Measurements from ENCODE around the gene ADH5. TPM values are rescaled to one million over a fixed set of nuclear protein-coding genes. Genes with fewer than 3 reads are reported as not detected.
A peak's percentile ranks its signal among the peaks of the same experiment; 100 is the strongest.
"Not testable (repeated sequence)": the region's sequence is repeated elsewhere in the genome, so short reads cannot be mapped to it uniquely, and the experiment has no call there.

Gene ADH5
- total and polyA plus RNA-seq, 4 donors = 90.4 to 190 (median 120) TPM

GRCh38 chr4:99121008-99121407 is 32.4 kb upstream of the ADH5 start (continued):
- TF ChIP-seq, protein P1, sequence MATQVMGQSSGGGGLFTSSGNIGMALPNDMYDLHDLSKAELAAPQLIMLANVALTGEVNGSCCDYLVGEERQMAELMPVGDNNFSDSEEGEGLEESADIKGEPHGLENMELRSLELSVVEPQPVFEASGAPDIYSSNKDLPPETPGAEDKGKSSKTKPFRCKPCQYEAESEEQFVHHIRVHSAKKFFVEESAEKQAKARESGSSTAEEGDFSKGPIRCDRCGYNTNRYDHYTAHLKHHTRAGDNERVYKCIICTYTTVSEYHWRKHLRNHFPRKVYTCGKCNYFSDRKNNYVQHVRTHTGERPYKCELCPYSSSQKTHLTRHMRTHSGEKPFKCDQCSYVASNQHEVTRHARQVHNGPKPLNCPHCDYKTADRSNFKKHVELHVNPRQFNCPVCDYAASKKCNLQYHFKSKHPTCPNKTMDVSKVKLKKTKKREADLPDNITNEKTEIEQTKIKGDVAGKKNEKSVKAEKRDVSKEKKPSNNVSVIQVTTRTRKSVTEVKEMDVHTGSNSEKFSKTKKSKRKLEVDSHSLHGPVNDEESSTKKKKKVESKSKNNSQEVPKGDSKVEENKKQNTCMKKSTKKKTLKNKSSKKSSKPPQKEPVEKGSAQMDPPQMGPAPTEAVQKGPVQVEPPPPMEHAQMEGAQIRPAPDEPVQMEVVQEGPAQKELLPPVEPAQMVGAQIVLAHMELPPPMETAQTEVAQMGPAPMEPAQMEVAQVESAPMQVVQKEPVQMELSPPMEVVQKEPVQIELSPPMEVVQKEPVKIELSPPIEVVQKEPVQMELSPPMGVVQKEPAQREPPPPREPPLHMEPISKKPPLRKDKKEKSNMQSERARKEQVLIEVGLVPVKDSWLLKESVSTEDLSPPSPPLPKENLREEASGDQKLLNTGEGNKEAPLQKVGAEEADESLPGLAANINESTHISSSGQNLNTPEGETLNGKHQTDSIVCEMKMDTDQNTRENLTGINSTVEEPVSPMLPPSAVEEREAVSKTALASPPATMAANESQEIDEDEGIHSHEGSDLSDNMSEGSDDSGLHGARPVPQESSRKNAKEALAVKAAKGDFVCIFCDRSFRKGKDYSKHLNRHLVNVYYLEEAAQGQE (IDR thresholded peaks at IDR 0.05) = no peak

- no peak for TF ChIP-seq FOXA2 (IDR thresholded peaks at IDR 0.05)
- TF ChIP-seq MAX (IDR thresholded peaks at IDR 0.05) = no peak
- TF ChIP-seq RXRA (IDR thresholded peaks at IDR 0.05) = no peak
- TF ChIP-seq, protein P1 (IDR thresholded peaks at IDR 0.05) = no peak
- Histone ChIP-seq H3K4me1 (ENCODE audit: control insufficient read depth in 4 of 4, insufficient read depth in 4 of 4, low read length in 3 of 4) (peaks cover 0 to 6% (median 2%) of the 10 kb centered on the region in 4 donors), H3K9me3 (ENCODE audit: control insufficient read depth in 4 of 4, low read length in 3 of 4) (no peaks in the 10 kb centered on the region), H3K27me3 (ENCODE audit: control insufficient read depth in 4 of 4, insufficient read depth in 4 of 4, low read length in 3 of 4) (no peaks in the 10 kb centered on the region), H3K9ac (ENCODE audit: low read depth in 1 of 2, low read length in 2 of 2) (no peak overlapping the region), H3K4me3 (ENCODE audit: low read depth in 1 of 3, low read length in 3 of 3) (no peak overlapping the region), H3K36me3 (ENCODE audit: control insufficient read depth in 4 of 4, insufficient read depth in 3 of 4, low read depth in 1 of 4, low read length in 3 of 4) (peaks cover 0 to 11% (median 9%) of the 10 kb centered on the region in 4 donors), H3K27ac (ENCODE audit: low read depth in 1 of 2, low read length in 2 of 2) (no peak overlapping the region)
- WGBS = 44% methylated on average over 5 of the region's 5 CpGs
- no peak for DNase-seq (ENCODE audit: low spot score)
These were observed 31.9 kb upstream of the ADH5 start for GRCh38 chr4:99120501-99120900.

DNA sequence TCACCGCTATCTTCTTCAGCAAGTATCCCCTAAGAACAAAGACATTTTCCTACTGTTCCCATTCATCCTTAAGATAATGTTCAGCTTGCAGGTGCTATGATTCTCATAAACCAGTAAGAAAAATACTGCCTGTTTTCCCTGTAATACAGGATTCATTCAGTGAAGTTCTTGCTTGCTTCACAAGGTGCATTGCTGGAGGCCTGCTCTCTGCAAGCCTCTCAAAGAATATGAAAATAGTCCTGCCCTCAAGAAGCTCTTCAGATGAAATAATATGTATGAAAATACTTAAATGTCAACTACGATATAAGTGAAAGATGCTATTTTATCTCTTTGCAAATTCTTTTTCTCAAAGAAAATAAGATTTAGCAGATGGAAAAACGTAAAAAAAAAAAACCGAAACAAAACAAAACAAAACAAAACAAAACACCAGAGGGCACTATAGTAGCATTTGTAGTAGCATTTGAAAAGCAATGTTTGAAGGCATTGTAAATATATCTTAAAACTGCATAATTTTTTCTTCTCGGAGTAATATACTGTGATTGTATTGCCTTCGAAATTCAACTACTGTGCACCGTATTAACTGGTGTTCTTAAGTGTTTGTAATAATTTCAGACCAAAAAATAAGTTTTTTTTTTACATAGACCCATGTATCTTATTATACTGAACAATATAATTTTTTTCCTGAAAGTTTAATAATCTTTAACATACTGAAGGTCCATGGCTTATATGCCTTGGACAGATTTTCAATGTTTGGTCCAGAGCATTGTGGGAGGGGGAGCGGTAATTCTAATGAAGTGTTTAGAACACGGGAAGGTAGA is 29.5 kb upstream of the ADH5 start:
- DNase-seq (ENCODE audit: low spot score) = no peak
- Histone ChIP-seq H3K9me3 (ENCODE audit: control insufficient read depth in 4 of 4, low read length in 3 of 4) (no peaks in the 10 kb centered on the region), H3K4me1 (ENCODE audit: control insufficient read depth in 4 of 4, insufficient read depth in 4 of 4, low read length in 3 of 4) (peaks cover 0 to 6% (median 2%) of the 10 kb centered on the region in 4 donors), H3K9ac (ENCODE audit: low read depth in 1 of 2, low read length in 2 of 2) (no peak overlapping the region), H3K36me3 (ENCODE audit: control insufficient read depth in 4 of 4, insufficient read depth in 3 of 4, low read depth in 1 of 4, low read length in 3 of 4) (no peaks in the 10 kb centered on the region), H3K27ac (ENCODE audit: low read depth in 1 of 2, low read length in 2 of 2) (peak overlapping the region in 1 of 2 donors; percentile 25), H3K27me3 (ENCODE audit: control insufficient read depth in 4 of 4, insufficient read depth in 4 of 4, low read length in 3 of 4) (no peaks in the 10 kb centered on the region), H3K4me3 (ENCODE audit: low read depth in 1 of 3, low read length in 3 of 3) (no peak overlapping the region)
- TF ChIP-seq, protein P2, sequence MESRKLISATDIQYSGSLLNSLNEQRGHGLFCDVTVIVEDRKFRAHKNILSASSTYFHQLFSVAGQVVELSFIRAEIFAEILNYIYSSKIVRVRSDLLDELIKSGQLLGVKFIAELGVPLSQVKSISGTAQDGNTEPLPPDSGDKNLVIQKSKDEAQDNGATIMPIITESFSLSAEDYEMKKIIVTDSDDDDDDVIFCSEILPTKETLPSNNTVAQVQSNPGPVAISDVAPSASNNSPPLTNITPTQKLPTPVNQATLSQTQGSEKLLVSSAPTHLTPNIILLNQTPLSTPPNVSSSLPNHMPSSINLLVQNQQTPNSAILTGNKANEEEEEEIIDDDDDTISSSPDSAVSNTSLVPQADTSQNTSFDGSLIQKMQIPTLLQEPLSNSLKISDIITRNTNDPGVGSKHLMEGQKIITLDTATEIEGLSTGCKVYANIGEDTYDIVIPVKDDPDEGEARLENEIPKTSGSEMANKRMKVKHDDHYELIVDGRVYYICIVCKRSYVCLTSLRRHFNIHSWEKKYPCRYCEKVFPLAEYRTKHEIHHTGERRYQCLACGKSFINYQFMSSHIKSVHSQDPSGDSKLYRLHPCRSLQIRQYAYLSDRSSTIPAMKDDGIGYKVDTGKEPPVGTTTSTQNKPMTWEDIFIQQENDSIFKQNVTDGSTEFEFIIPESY (IDR thresholded peaks at IDR 0.05) = no peak
- TF ChIP-seq RAD21 (IDR thresholded peaks at IDR 0.05) = peak; percentile 80 to 82
- TF ChIP-seq TAF1 (conservative IDR thresholded peaks at IDR 0.05) = no peak
- TF ChIP-seq CTCF (IDR thresholded peaks at IDR 0.05; ENCODE audit: low read depth, low read length, missing input control) = peak; percentile 35
- WGBS = 42% methylated on average over 9 of the region's 9 CpGs

DNA sequence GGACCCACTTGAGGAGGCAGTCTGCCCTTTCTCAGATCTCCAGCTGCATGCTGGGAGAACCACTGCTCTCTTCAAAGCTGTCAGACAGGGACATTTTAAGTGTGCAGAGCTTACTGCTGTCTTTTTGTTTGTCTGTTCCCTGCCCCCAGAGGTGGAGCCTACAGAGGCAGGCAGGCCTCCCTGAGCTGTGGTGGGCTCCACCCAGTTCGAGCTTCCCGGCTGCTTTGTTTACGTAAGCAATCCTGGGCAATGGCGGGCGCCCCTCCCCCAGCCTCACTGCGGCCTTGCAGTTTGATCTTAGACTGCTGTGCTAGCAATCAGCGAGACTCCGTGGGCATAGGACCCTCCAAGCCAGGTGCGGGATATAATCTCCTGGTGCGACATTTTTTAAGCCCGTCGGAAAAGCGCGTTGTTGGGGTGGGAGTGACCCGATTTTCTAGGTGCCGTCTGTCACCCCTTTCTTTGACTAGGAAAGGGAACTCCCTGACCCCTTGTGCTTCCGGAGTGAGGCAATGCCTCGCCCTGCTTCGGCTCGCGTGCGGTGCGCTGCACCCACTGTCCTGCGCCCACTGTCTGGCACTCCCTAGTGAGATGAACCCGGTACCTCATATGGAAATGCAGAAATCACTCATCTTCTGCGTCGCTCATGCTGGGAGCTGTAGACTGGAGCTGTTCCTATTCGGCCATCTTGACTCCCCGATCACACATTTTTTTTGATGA is 28.7 kb upstream of the ADH5 start:
- not testable (repeated sequence) for H3K4me1 ChIP-seq (ENCODE audit: control insufficient read depth in 4 of 4, insufficient read depth in 4 of 4, low read length in 3 of 4); H3K9ac ChIP-seq (ENCODE audit: low read depth in 1 of 2, low read length in 2 of 2); H3K36me3 ChIP-seq (ENCODE audit: control insufficient read depth in 4 of 4, insufficient read depth in 3 of 4, low read depth in 1 of 4, low read length in 3 of 4); DNase-seq (ENCODE audit: low spot score); H3K4me3 ChIP-seq (ENCODE audit: low read depth in 1 of 3, low read length in 3 of 3); H3K9me3 ChIP-seq (ENCODE audit: control insufficient read depth in 4 of 4, low read length in 3 of 4); H3K27me3 ChIP-seq (ENCODE audit: control insufficient read depth in 4 of 4, insufficient read depth in 4 of 4, low read length in 3 of 4)
- H3K27ac ChIP-seq (ENCODE audit: low read depth in 1 of 2, low read length in 2 of 2) = peak overlapping the region in 1 of 2 donors; percentile 25
- 81% methylated on average over 29 of the region's 29 CpGs for WGBS

Data from liver (tissue), 9 donors.